Dendritic cell treated with granulocyte-macrophage colony-stimulating factor and Interleukin-4, amounts not matched to agents 40 ng/mL and 50 ng/mL, for 4 days (primary cell): ENCODE measurements around the gene HM13.
"Not testable (repeated sequence)": the region's sequence is repeated elsewhere in the genome, so short reads cannot be mapped to it uniquely, and the experiment has no call there.

Experiments
- H3K27ac Mint-ChIP-seq: one replicate; pipeline ENCODE4 v1.8.0; 2022; ENCODE audit warnings: mild to moderate bottlenecking, mixed read lengths
- H3K27me3 Mint-ChIP-seq: one replicate; pipeline ENCODE4 v1.8.0; 2022; ENCODE audit warnings: mild to moderate bottlenecking, mixed read lengths
- H3K36me3 Mint-ChIP-seq: one replicate; pipeline ENCODE4 v1.8.0; 2022; ENCODE audit warnings: low read depth, mixed read lengths
- H3K4me1 Mint-ChIP-seq: one replicate; pipeline ENCODE4 v1.8.0; 2022; ENCODE audit warnings: low read depth, mixed read lengths
- H3K4me3 Mint-ChIP-seq: one replicate; pipeline ENCODE4 v1.8.0; 2022; ENCODE audit warnings: mild to moderate bottlenecking, moderate library complexity, mixed read lengths
- H3K9me3 Mint-ChIP-seq: one replicate; pipeline ENCODE4 v1.8.0; 2022; ENCODE audit warnings: mixed read lengths
- intact Hi-C: fragments of 100-400 bp; cut with micrococcal nuclease; formaldehyde crosslinking; loops from one replicate; pipeline ENCODE4 v1.15.0; 2022

The HM13 gene

GRCh38 chr20:31604567-31605030 lies 90.4 kb downstream of the HM13 start:
- Mint-ChIP-seq H3K27ac (peak overlapping the region; percentile 50), H3K27me3 (peaks cover 49% of the 10 kb centered on the region), H3K4me3 (peak overlapping the region; percentile 91), H3K36me3 (no peaks in the 10 kb centered on the region), H3K9me3 (no peaks in the 10 kb centered on the region), H3K4me1 (peaks cover 37% of the 10 kb centered on the region)
- intact Hi-C loops, result loop anchor here (2.0 kb wide), 1 partner anchor 32 kb away; no protein-coding TSS in a partner anchor

DNA sequence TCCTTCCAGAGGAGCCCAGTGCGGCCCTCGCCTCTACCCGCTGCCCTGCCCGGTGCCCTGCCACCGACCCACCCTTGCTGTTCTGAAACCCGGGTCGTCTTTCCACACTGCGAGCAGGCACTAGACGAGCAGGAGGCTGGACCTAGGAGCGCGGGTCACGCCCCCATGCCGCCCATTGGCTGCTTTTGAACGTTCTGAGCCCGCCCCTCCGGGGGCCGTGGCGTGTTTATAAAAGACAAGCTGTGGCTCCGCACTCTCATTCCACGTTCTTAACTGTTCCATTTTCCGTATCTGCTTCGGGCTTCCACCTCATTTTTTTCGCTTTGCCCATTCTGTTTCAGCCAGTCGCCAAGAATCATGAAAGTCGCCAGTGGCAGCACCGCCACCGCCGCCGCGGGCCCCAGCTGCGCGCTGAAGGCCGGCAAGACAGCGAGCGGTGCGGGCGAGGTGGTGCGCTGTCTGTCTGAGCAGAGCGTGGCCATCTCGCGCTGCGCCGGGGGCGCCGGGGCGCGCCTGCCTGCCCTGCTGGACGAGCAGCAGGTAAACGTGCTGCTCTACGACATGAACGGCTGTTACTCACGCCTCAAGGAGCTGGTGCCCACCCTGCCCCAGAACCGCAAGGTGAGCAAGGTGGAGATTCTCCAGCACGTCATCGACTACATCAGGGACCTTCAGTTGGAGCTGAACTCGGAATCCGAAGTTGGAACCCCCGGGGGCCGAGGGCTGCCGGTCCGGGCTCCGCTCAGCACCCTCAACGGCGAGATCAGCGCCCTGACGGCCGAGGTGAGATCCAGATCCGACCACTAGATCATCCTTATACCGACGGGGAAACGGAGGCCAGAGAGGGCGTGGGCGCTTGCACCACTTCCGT lies 91.0 kb downstream of the HM13 start, which contains the start of gene ID1:
Gene ID1, plus strand, starts transcription at position 259 of the 871 bp plus-strand sequence. Its CDS starts 99 bp downstream, at position 358.
- H3K27ac Mint-ChIP-seq, result peak within 1 kb of the TSS; percentile 50
- H3K27me3 Mint-ChIP-seq, result peaks cover 49% of the 10 kb centered on the region
- peak within 1 kb of the TSS; percentile 91 for H3K4me3 Mint-ChIP-seq
- peaks cover 38% of the 10 kb centered on the region for H3K4me1 Mint-ChIP-seq
- intact Hi-C loops, result loop anchor here (2.0 kb wide), 1 partner anchor 32 kb away; no protein-coding TSS in a partner anchor
- no peaks in the 10 kb centered on the region for H3K36me3 Mint-ChIP-seq
- H3K9me3 Mint-ChIP-seq, result no peaks in the 10 kb centered on the region

DNA sequence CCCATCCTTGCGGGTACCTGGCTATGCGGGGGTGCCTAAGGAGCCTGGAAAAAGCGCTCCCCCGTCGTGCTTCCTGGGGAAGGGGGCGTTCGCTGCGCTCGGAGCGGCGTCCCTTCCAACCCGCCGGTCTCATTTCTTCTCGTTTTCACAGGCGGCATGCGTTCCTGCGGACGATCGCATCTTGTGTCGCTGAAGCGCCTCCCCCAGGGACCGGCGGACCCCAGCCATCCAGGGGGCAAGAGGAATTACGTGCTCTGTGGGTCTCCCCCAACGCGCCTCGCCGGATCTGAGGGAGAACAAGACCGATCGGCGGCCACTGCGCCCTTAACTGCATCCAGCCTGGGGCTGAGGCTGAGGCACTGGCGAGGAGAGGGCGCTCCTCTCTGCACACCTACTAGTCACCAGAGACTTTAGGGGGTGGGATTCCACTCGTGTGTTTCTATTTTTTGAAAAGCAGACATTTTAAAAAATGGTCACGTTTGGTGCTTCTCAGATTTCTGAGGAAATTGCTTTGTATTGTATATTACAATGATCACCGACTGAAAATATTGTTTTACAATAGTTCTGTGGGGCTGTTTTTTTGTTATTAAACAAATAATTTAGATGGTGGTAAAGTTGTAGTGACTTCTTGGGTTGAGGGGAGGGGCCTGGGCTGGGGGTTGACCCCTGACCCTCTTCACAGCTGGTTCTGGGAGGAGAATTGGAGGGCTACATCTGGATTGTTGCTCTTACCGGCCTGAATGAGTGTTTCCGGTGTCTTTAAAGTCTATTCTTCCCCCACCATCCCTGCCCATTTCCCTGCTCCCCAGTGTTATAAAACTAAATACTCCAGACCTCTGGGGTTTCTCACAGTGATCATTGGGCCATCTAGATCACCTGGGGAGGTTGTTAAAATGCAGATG lies 91.9 kb downstream of the HM13 start:
- peak overlapping the region; percentile 50 for H3K27ac Mint-ChIP-seq
- H3K27me3 Mint-ChIP-seq, result peaks cover 49% of the 10 kb centered on the region
- peak overlapping the region; percentile 91 for H3K4me3 Mint-ChIP-seq
- H3K9me3 Mint-ChIP-seq, result no peaks in the 10 kb centered on the region
- intact Hi-C loops, result loop anchor here (2.0 kb wide), 1 partner anchor 33 kb away; no protein-coding TSS in a partner anchor
- peaks cover 47% of the 10 kb centered on the region for H3K4me1 Mint-ChIP-seq
- no peaks in the 10 kb centered on the region for H3K36me3 Mint-ChIP-seq

DNA sequence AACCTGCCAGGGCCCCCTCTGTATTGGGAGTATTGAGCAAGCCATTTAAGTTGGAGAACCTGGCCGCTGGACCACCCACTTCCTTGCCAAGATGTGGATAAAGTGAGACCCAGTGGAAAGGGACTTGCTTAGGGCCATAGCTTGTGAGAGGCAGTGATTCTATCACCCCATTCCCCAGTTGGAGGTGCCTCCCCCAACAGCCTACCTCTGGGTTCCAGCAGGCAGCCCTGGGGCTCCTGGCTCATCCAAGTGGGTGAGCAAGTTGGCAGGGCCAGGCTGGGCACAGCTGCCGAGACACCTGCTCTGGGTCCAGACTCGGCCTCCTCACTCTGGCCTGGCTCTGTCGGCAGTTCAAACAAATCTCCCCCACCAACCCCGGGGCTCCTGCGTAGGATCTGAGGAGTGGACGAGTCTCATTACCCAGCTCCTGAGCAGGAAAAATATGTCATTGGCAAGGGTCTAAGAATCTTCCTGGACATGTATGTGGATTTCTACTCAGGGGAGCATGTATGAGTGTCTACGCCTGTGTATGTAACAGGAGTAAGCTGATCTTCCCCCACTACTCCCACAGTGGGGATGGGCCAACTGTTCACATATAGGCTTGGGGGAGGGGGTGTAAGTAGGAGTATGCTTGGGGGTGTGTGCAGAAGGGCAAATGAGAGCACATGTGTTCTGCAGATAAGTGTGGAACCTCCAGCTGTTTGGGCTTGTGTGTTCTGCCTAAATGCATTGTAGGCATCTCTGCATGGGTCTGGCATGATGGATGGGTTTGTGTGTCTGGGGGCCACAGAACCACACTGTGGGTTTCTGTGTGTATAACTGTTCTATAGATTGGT lies 92.8 kb downstream of the HM13 start:
- peaks cover 51% of the 10 kb centered on the region for H3K4me1 Mint-ChIP-seq
- H3K27me3 Mint-ChIP-seq, result peaks cover 49% of the 10 kb centered on the region
- intact Hi-C loops, result no loop called here
- H3K9me3 Mint-ChIP-seq, result no peaks in the 10 kb centered on the region
- no peak overlapping the region for H3K4me3 Mint-ChIP-seq
- no peaks in the 10 kb centered on the region for H3K36me3 Mint-ChIP-seq
- H3K27ac Mint-ChIP-seq, result no peak overlapping the region

GRCh38 chr20:31607640-31608250 lies 93.5 kb downstream of the HM13 start:
- H3K4me1 Mint-ChIP-seq, result peaks cover 53% of the 10 kb centered on the region
- H3K27ac Mint-ChIP-seq, result no peak overlapping the region
- peaks cover 46% of the 10 kb centered on the region for H3K27me3 Mint-ChIP-seq
- H3K36me3 Mint-ChIP-seq, result no peaks in the 10 kb centered on the region
- intact Hi-C loops, result no loop called here
- no peak overlapping the region for H3K4me3 Mint-ChIP-seq
- no peaks in the 10 kb centered on the region for H3K9me3 Mint-ChIP-seq

- H3K4me1 Mint-ChIP-seq, result peaks cover 56% of the 10 kb centered on the region
- peaks cover 43% of the 10 kb centered on the region for H3K27me3 Mint-ChIP-seq
- H3K4me3 Mint-ChIP-seq, result no peak overlapping the region
- H3K9me3 Mint-ChIP-seq, result no peaks in the 10 kb centered on the region
- H3K36me3 Mint-ChIP-seq, result no peaks in the 10 kb centered on the region
- intact Hi-C loops, result no loop called here
- no peak overlapping the region for H3K27ac Mint-ChIP-seq
These were observed 94.2 kb downstream of the HM13 start for GRCh38 chr20:31608251-31608945.

- not testable (repeated sequence) for H3K27me3 Mint-ChIP-seq, H3K36me3 Mint-ChIP-seq, H3K27ac Mint-ChIP-seq, H3K9me3 Mint-ChIP-seq, H3K4me3 Mint-ChIP-seq
- H3K4me1 Mint-ChIP-seq, result peaks cover 33% of the 10 kb centered on the region
- intact Hi-C loops, result loop anchor here (1.0 to 10.0 kb wide), 4 partner anchors 10 to 147 kb away; no protein-coding TSS in a partner anchor
These were observed 98.0 kb downstream of the HM13 start for GRCh38 chr20:31612271-31612640.

GRCh38 chr20:31615416-31615815 lies 101.2 kb downstream of the HM13 start:
- Mint-ChIP-seq H3K4me3 (no peak overlapping the region), H3K4me1 (peaks cover 27% of the 10 kb centered on the region), H3K27me3 (no peaks in the 10 kb centered on the region), H3K36me3 (no peaks in the 10 kb centered on the region), H3K9me3 (no peaks in the 10 kb centered on the region), H3K27ac (no peak overlapping the region)
- intact Hi-C loops, result loop anchor here (10.0 kb wide), 1 partner anchor 151 kb away; no protein-coding TSS in a partner anchor

DNA sequence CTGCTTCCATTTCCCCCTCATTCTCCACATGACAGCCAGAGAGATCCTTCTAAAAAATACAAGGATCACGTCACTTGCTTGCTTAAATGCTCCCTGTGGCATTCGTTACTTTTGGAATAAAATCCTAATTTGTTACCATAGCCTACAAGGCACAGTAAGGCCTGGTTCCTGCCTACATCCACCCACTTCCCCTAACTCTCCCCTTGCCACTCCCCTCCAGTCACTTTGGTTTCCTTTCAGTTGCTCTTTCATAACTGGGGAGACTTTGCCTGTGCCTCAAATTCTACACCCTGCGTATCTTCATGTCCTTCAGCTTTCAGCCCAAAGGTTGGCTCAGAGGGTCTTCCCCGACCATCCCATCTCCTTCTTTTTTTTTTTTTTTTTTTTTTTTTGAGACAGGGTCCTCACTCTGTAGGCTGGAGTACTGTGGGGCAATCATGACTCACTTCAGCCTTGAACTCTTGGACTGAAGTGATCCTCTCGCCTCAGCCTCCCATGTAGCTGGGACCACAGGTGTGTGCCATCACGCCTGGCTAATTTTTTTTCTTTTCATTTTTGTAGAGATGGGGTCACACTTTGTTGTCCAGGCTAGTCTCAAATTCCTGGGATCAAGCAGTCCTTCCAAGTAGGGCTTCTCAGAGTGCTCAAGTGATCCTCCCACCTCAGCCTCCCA lies 103.3 kb downstream of the HM13 start:
- peaks cover 13% of the 10 kb centered on the region for H3K4me1 Mint-ChIP-seq
- no peaks in the 10 kb centered on the region for H3K27me3 Mint-ChIP-seq
- no peak overlapping the region for H3K4me3 Mint-ChIP-seq
- intact Hi-C loops, result loop anchor here (10.0 kb wide), 1 partner anchor 153 kb away; no protein-coding TSS in a partner anchor
- H3K36me3 Mint-ChIP-seq, result no peaks in the 10 kb centered on the region
- H3K27ac Mint-ChIP-seq, result peak overlapping the region; percentile 26
- H3K9me3 Mint-ChIP-seq, result no peaks in the 10 kb centered on the region
